ENCODE measurements around the gene BTAF1. TPM values are rescaled to one million over a fixed set of nuclear protein-coding genes. Genes with fewer than 3 reads are reported as not detected.

BTAF1 gene
- total RNA-seq, 1 experiment from 2014 or later, result 33.8 TPM

DNA sequence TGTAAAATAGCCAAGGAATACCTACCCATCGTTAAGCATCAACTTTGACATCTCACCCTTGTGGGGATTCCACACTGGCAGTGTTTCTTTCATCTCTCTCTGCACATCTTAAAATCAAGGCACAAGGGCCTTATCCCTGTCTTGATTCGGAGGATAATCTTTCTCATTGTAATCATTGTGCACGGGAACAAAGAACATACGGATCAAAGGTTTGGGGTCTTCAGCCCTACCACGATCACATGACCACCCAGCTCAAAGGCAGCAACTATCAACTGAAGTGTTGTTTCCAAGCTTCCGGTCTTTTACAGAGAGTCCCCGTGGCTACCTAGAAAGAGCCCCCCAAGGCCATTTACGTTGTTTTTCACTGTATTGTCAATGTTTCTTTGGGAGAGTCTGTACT is 26.1 kb upstream of the BTAF1 start:
- CTCF ChIA-PET, result no interaction called here

GRCh38 chr10:91901784-91902677 is 21.5 kb upstream of the BTAF1 start:
- ATAC-seq (peak; percentile 97), DNase-seq (ENCODE audit: low read depth, low spot score) (peak; percentile 93)
- Histone ChIP-seq H3K36me3 (ENCODE audit: control insufficient read depth, insufficient read depth, low read length) (no peaks in the 10 kb centered on the region), H3K4me1 (ENCODE audit: control insufficient read depth, insufficient read depth, low read length) (peaks cover 15% of the 10 kb centered on the region), H3K27ac (ENCODE audit: low read length) (peak overlapping the region; percentile 57), H3K27me3 (ENCODE audit: control insufficient read depth, insufficient read depth, low read length) (no peaks in the 10 kb centered on the region), H3K4me3 (ENCODE audit: low read depth in 2 of 2, low read length in 2 of 2) (no peak overlapping the region; a peak in 1 of 4 replicates), H3K9me3 (ENCODE audit: control insufficient read depth, insufficient read depth, low read depth, low read length) (no peaks in the 10 kb centered on the region)
- TF ChIP-seq TCF7L2 (IDR thresholded peaks at IDR 0.05; ENCODE audit: low read depth, low read length), result 0 out of 2 replicates have a peak, but pooled peaks have one; percentile 20
- peak; percentile 64; the same call in 1 of the 2 replicates for TF ChIP-seq POLR2AphosphoS5 (IDR thresholded peaks at IDR 0.05; ENCODE audit: low read depth, low read length)
- no peak for TF ChIP-seq SIN3A (IDR thresholded peaks at IDR 0.05; ENCODE audit: borderline replicate concordance, insufficient read depth, low read depth, low read length)
- BruUV-seq (replicated peaks), result no TSS peak
- ChIA-PET POLR2A (interaction anchor here (0.6 to 1.3 kb wide), 4 partner anchors 22 to 166 kb away, joined by 3 to 5 read pairs (median 4); partner anchors contain the start of gene BTAF1), CTCF (no interaction called here)
- intact Hi-C loops (cut with micrococcal nuclease; ENCODE audit: unreplicated experiment) (loop anchor here (10.0 kb wide), 1 partner anchor 267 kb away; the partner anchor contains the start of gene PPP1R3C), in situ Hi-C loops (cut with HindIII; ENCODE audit: low pct_unique_long_range_greater_than_20kb, low sequenced_read_pairs) (no loop called here)

More for the DNA sequence above, 26.1 kb upstream of the BTAF1 start:
- POLR2A ChIA-PET, result no interaction called here
- in situ Hi-C loops (cut with HindIII; ENCODE audit: low pct_unique_long_range_greater_than_20kb, low sequenced_read_pairs), result no loop called here
- Histone ChIP-seq H3K27ac (ENCODE audit: low read length) (no peak overlapping the region), H3K27me3 (ENCODE audit: control insufficient read depth, insufficient read depth, low read length) (no peaks in the 10 kb centered on the region), H3K9me3 (ENCODE audit: control insufficient read depth, insufficient read depth, low read depth, low read length) (no peaks in the 10 kb centered on the region), H3K4me1 (ENCODE audit: control insufficient read depth, insufficient read depth, low read length) (peaks cover 13% of the 10 kb centered on the region), H3K4me3 (ENCODE audit: low read depth in 2 of 2, low read length in 2 of 2) (no peak overlapping the region), H3K36me3 (ENCODE audit: control insufficient read depth, insufficient read depth, low read length) (no peaks in the 10 kb centered on the region)
- no peak for DNase-seq (ENCODE audit: low read depth, low spot score)
- BruUV-seq (replicated peaks), result no TSS peak
- TF ChIP-seq TCF7L2 (IDR thresholded peaks at IDR 0.05; ENCODE audit: low read depth, low read length), result no peak
- TF ChIP-seq POLR2AphosphoS5 (IDR thresholded peaks at IDR 0.05; ENCODE audit: low read depth, low read length), result no peak
- TF ChIP-seq, protein P1, sequence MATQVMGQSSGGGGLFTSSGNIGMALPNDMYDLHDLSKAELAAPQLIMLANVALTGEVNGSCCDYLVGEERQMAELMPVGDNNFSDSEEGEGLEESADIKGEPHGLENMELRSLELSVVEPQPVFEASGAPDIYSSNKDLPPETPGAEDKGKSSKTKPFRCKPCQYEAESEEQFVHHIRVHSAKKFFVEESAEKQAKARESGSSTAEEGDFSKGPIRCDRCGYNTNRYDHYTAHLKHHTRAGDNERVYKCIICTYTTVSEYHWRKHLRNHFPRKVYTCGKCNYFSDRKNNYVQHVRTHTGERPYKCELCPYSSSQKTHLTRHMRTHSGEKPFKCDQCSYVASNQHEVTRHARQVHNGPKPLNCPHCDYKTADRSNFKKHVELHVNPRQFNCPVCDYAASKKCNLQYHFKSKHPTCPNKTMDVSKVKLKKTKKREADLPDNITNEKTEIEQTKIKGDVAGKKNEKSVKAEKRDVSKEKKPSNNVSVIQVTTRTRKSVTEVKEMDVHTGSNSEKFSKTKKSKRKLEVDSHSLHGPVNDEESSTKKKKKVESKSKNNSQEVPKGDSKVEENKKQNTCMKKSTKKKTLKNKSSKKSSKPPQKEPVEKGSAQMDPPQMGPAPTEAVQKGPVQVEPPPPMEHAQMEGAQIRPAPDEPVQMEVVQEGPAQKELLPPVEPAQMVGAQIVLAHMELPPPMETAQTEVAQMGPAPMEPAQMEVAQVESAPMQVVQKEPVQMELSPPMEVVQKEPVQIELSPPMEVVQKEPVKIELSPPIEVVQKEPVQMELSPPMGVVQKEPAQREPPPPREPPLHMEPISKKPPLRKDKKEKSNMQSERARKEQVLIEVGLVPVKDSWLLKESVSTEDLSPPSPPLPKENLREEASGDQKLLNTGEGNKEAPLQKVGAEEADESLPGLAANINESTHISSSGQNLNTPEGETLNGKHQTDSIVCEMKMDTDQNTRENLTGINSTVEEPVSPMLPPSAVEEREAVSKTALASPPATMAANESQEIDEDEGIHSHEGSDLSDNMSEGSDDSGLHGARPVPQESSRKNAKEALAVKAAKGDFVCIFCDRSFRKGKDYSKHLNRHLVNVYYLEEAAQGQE (IDR thresholded peaks at IDR 0.05; ENCODE audit: insufficient read depth in 1 of 2, low read depth in 2 of 2, low read length in 1 of 2), result no peak
- no peak for TF ChIP-seq SIN3A (IDR thresholded peaks at IDR 0.05; ENCODE audit: borderline replicate concordance, insufficient read depth, low read depth, low read length)
- TF ChIP-seq, protein P2, sequence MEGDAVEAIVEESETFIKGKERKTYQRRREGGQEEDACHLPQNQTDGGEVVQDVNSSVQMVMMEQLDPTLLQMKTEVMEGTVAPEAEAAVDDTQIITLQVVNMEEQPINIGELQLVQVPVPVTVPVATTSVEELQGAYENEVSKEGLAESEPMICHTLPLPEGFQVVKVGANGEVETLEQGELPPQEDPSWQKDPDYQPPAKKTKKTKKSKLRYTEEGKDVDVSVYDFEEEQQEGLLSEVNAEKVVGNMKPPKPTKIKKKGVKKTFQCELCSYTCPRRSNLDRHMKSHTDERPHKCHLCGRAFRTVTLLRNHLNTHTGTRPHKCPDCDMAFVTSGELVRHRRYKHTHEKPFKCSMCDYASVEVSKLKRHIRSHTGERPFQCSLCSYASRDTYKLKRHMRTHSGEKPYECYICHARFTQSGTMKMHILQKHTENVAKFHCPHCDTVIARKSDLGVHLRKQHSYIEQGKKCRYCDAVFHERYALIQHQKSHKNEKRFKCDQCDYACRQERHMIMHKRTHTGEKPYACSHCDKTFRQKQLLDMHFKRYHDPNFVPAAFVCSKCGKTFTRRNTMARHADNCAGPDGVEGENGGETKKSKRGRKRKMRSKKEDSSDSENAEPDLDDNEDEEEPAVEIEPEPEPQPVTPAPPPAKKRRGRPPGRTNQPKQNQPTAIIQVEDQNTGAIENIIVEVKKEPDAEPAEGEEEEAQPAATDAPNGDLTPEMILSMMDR (IDR thresholded peaks at IDR 0.05), result no peak
- intact Hi-C loops (cut with micrococcal nuclease; ENCODE audit: unreplicated experiment), result no loop called here
- ATAC-seq, result no peak

All from Panc1 (cell line).